Measurements from ENCODE around the gene AHNAK. TPM values are rescaled to one million over a fixed set of nuclear protein-coding genes. Genes with fewer than 3 reads are reported as not detected.
"Not testable (repeated sequence)": the region's sequence is repeated elsewhere in the genome, so short reads cannot be mapped to it uniquely, and the experiment has no call there.

AHNAK gene
- total and polyA plus RNA-seq, 2 donors (not counting 1 experiment from before 2014, with no cell fraction given) = 220 to 762 TPM

DNA sequence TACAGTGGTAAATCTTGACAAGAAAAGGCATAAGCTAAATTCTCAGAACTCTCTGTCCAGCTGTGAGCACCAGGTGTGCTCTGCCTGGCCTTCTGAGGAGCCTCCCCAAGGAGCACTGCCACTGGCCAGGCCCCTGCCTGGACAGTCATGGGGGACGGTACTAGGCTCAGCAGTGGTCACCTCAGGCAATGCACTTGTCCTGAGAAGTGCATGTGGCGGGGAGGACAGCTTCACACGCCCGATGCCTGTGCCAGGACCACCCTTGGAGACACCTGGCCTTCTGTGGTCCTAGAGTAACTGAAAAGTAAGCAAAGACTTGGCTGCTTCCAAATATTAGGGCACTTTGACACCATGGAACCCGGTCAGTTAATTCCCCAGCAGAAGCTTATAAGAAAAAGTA lies 156.4 kb downstream of the AHNAK start:
- Histone ChIP-seq H3K4me2 (ENCODE audit: extremely low read depth, insufficient read depth, low read length) (no peak overlapping the region), H3K27ac (ENCODE audit: insufficient read depth, low read length) (no peak overlapping the region), H3K4me3 (replicated peaks in 1 of 4; ENCODE audit: control extremely low read depth in 1 of 4, insufficient read depth in 1 of 4, low read depth in 3 of 4, low read length in 4 of 4) (no peak overlapping the region), H2AFZ (ENCODE audit: low read length) (no peak overlapping the region), H3K36me3 (ENCODE audit: control insufficient read depth, insufficient read depth, low read length) (no peaks in the 10 kb centered on the region), H3K79me2 (ENCODE audit: control insufficient read depth, insufficient read depth, low read length) (no peaks in the 10 kb centered on the region), H4K20me1 (ENCODE audit: control insufficient read depth, extremely low read depth, insufficient read depth, low read length) (no peaks in the 10 kb centered on the region), H3K9me3 (ENCODE audit: control insufficient read depth, insufficient read depth, low read depth, low read length) (no peaks in the 10 kb centered on the region), H3K27me3 (ENCODE audit: control insufficient read depth, insufficient read depth, low read length) (peaks cover 7% of the 10 kb centered on the region), H3K4me1 (ENCODE audit: control insufficient read depth, extremely low read depth, insufficient read depth, low read length) (peaks cover 2% of the 10 kb centered on the region), H3K9ac (ENCODE audit: insufficient read depth, low read length) (no peak overlapping the region)
- no peak for TF ChIP-seq EZH2 (IDR thresholded peaks at IDR 0.05; ENCODE audit: low read length, missing control alignments)
- TF ChIP-seq, protein P1, sequence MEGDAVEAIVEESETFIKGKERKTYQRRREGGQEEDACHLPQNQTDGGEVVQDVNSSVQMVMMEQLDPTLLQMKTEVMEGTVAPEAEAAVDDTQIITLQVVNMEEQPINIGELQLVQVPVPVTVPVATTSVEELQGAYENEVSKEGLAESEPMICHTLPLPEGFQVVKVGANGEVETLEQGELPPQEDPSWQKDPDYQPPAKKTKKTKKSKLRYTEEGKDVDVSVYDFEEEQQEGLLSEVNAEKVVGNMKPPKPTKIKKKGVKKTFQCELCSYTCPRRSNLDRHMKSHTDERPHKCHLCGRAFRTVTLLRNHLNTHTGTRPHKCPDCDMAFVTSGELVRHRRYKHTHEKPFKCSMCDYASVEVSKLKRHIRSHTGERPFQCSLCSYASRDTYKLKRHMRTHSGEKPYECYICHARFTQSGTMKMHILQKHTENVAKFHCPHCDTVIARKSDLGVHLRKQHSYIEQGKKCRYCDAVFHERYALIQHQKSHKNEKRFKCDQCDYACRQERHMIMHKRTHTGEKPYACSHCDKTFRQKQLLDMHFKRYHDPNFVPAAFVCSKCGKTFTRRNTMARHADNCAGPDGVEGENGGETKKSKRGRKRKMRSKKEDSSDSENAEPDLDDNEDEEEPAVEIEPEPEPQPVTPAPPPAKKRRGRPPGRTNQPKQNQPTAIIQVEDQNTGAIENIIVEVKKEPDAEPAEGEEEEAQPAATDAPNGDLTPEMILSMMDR (conservative IDR thresholded peaks at IDR 0.05 in 1 of 2, IDR thresholded peaks at IDR 0.05 in 1 of 2; ENCODE audit: low read depth in 1 of 2, low read length in 2 of 2) = no peak
- DNase-seq (ENCODE audit: low read depth in 2 of 2) = no peak

DNA sequence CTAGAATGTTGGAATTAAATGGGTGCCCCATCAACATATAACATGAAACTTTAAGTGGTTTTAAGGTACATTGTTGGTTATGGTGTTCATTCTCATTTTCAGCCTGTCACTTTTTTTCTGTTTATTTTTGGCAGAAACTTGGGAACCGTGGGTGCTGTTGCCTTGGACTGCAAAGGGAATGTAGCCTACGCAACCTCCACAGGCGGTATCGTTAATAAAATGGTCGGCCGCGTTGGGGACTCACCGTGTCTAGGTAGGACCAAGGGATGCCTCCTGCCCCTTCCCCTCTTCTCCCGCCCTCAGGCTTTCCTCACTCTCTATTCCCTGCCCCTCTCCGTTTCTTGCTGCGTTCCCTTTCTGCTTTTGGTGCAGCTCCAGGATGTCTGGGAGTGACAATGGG lies 157.6 kb downstream of the AHNAK start:
- H3K27me3 ChIP-seq (ENCODE audit: control insufficient read depth, insufficient read depth, low read length) = peaks cover 7% of the 10 kb centered on the region
- H3K27ac ChIP-seq (ENCODE audit: insufficient read depth, low read length) = no peak overlapping the region
- no peak for TF ChIP-seq EZH2 (IDR thresholded peaks at IDR 0.05; ENCODE audit: low read length, missing control alignments)
- TF ChIP-seq, protein P1 (conservative IDR thresholded peaks at IDR 0.05 in 1 of 2, IDR thresholded peaks at IDR 0.05 in 1 of 2; ENCODE audit: low read depth in 1 of 2, low read length in 2 of 2) = no peak
- H2AFZ ChIP-seq (ENCODE audit: low read length) = no peak overlapping the region
- no peak for DNase-seq (ENCODE audit: low read depth in 2 of 2)
- no peaks in the 10 kb centered on the region for H3K36me3 ChIP-seq (ENCODE audit: control insufficient read depth, insufficient read depth, low read length)
- H3K4me3 ChIP-seq (replicated peaks in 1 of 4; ENCODE audit: control extremely low read depth in 1 of 4, insufficient read depth in 1 of 4, low read depth in 3 of 4, low read length in 4 of 4) = no peak overlapping the region
- H3K4me2 ChIP-seq (ENCODE audit: extremely low read depth, insufficient read depth, low read length) = no peak overlapping the region
- no peaks in the 10 kb centered on the region for H4K20me1 ChIP-seq (ENCODE audit: control insufficient read depth, extremely low read depth, insufficient read depth, low read length)
- no peaks in the 10 kb centered on the region for H3K4me1 ChIP-seq (ENCODE audit: control insufficient read depth, extremely low read depth, insufficient read depth, low read length)
- no peaks in the 10 kb centered on the region for H3K79me2 ChIP-seq (ENCODE audit: control insufficient read depth, insufficient read depth, low read length)
- H3K9ac ChIP-seq (ENCODE audit: insufficient read depth, low read length) = no peak overlapping the region
- no peaks in the 10 kb centered on the region for H3K9me3 ChIP-seq (ENCODE audit: control insufficient read depth, insufficient read depth, low read depth, low read length)

DNA sequence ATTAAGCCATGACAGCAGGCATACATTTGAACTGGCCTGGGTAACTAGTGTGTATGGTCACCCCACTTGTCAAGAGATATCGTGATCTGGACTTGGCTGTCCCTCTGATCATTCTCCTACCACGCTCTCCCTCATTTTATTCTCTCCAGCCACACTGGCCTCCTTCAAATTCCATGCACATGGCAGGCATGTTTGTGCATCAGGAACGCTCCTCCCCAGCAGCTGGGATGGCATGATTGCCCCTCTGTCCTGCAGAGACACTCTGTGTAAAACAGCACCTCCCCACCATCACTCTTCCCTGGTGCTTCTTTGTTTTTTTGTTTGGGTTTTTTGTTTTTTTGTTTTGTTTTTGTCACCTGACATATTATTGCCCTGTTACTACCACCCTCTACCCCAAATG lies 159.2 kb downstream of the AHNAK start:
- H3K27me3 ChIP-seq (ENCODE audit: control insufficient read depth, insufficient read depth, low read length) = peaks cover 7% of the 10 kb centered on the region
- H2AFZ ChIP-seq (ENCODE audit: low read length) = no peak overlapping the region
- no peaks in the 10 kb centered on the region for H3K79me2 ChIP-seq (ENCODE audit: control insufficient read depth, insufficient read depth, low read length)
- no peaks in the 10 kb centered on the region for H3K36me3 ChIP-seq (ENCODE audit: control insufficient read depth, insufficient read depth, low read length)
- DNase-seq (ENCODE audit: low read depth in 2 of 2) = no peak
- H3K9me3 ChIP-seq (ENCODE audit: control insufficient read depth, insufficient read depth, low read depth, low read length) = no peaks in the 10 kb centered on the region
- TF ChIP-seq EZH2 (IDR thresholded peaks at IDR 0.05; ENCODE audit: low read length, missing control alignments) = no peak
- TF ChIP-seq, protein P1 (conservative IDR thresholded peaks at IDR 0.05 in 1 of 2, IDR thresholded peaks at IDR 0.05 in 1 of 2; ENCODE audit: low read depth in 1 of 2, low read length in 2 of 2) = no peak
- H3K27ac ChIP-seq (ENCODE audit: insufficient read depth, low read length) = no peak overlapping the region
- no peaks in the 10 kb centered on the region for H3K4me1 ChIP-seq (ENCODE audit: control insufficient read depth, extremely low read depth, insufficient read depth, low read length)
- no peak overlapping the region for H3K4me3 ChIP-seq (replicated peaks in 1 of 4; ENCODE audit: control extremely low read depth in 1 of 4, insufficient read depth in 1 of 4, low read depth in 3 of 4, low read length in 4 of 4)
- H3K4me2 ChIP-seq (ENCODE audit: extremely low read depth, insufficient read depth, low read length) = no peak overlapping the region
- H3K9ac ChIP-seq (ENCODE audit: insufficient read depth, low read length) = no peak overlapping the region
- H4K20me1 ChIP-seq (ENCODE audit: control insufficient read depth, extremely low read depth, insufficient read depth, low read length) = no peaks in the 10 kb centered on the region

DNA sequence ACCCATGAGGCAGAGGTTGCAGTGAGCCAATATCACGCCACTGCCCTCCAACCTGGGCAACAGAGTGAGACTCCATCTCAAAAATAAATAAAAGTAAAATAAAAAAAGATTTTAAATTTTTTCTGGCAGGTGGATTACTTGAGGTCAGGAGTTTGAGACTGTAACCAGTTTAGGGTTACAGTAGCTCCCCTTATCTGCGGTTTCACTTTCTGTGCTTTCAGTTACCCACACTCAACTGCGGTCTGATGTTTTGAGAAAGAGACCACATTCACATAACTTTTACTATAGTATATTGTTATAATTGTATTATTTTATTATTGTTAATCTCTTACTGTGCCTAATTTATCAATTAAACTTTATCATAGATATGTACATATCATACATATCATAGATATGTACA lies 160.5 kb downstream of the AHNAK start:
- not testable (repeated sequence) for H3K9me3 ChIP-seq (ENCODE audit: control insufficient read depth, insufficient read depth, low read depth, low read length); H3K27me3 ChIP-seq (ENCODE audit: control insufficient read depth, insufficient read depth, low read length); DNase-seq (ENCODE audit: low read depth in 2 of 2); H3K4me2 ChIP-seq (ENCODE audit: extremely low read depth, insufficient read depth, low read length); H3K9ac ChIP-seq (ENCODE audit: insufficient read depth, low read length); H4K20me1 ChIP-seq (ENCODE audit: control insufficient read depth, extremely low read depth, insufficient read depth, low read length); H3K36me3 ChIP-seq (ENCODE audit: control insufficient read depth, insufficient read depth, low read length); H2AFZ ChIP-seq (ENCODE audit: low read length); H3K4me3 ChIP-seq (replicated peaks in 1 of 4; ENCODE audit: control extremely low read depth in 1 of 4, insufficient read depth in 1 of 4, low read depth in 3 of 4, low read length in 4 of 4); H3K27ac ChIP-seq (ENCODE audit: insufficient read depth, low read length); H3K79me2 ChIP-seq (ENCODE audit: control insufficient read depth, insufficient read depth, low read length); H3K4me1 ChIP-seq (ENCODE audit: control insufficient read depth, extremely low read depth, insufficient read depth, low read length)

All from fibroblast of lung (primary cell).